ENCODE measurements around the gene SRSF3. TPM values are rescaled to one million over a fixed set of nuclear protein-coding genes. Genes with fewer than 3 reads are reported as not detected.

SRSF3 gene
- total RNA-seq, 1 experiment from 2014 or later, result 297 TPM

DNA sequence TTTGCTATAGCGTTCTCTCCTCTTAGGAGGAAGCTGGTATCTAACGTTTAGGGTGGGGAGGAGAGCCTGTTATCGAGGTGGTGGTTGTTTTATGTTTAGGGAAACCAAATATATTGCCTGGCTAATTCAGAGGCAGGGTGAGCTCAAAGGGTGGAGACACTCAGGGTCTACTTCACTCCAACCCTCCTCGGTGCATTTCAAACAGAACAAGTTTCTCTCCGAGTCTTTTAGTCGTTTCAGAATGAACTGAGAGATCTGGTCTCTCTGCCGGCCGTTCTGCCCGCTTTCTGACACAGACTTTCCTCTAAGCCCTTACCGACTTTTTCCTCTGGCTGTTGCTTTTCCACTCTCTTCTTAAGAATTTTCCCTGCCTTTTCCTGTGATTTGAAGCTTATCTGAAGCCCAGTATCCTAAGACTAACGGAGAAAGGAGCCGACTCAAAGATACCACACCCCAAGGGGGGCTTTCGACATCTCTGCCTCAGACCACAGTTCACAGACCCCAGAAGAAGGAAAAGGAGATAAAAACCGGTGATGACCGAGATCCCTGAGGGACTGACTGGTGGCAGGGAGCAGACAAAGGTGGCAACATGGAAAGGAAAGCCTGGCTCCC is 47.7 kb upstream of the SRSF3 start:
- DNase-seq, result peak; percentile 15
- CTCF ChIA-PET, result interaction anchor here (0.9 kb wide), 1 partner anchor 69 kb away, joined by 4 read pairs; no protein-coding TSS in a partner anchor
- Histone ChIP-seq H3K9ac (ENCODE audit: low read length) (peak overlapping the region; percentile 93), H3K27me3 (ENCODE audit: low read length) (no peaks in the 10 kb centered on the region), H3K4me1 (ENCODE audit: insufficient read depth, low read length) (peaks cover 41% of the 10 kb centered on the region), H3K36me3 (ENCODE audit: low read depth, low read length) (no peaks in the 10 kb centered on the region), H3K9me3 (ENCODE audit: low read length) (no peaks in the 10 kb centered on the region), H4K20me1 (ENCODE audit: low read length) (no peaks in the 10 kb centered on the region), H3K9me2 (replicated peaks; ENCODE audit: low read length) (no peaks in the 10 kb centered on the region), H3K4me3 (ENCODE audit: low read length) (peak overlapping the region; percentile 94), H3F3A (ENCODE audit: low read length, unreplicated experiment) (no peaks in the 10 kb centered on the region), H3K79me2 (ENCODE audit: low read length) (peaks cover 56% of the 10 kb centered on the region), H3K27ac (ENCODE audit: low read length) (peak overlapping the region; percentile 55), H3K4me2 (ENCODE audit: low read length) (peak overlapping the region; percentile 90), H2AFZ (ENCODE audit: low read length) (peak overlapping the region; percentile 99)
- TSS peak; percentile 48 for BruUV-seq (replicated peaks)
- peak; percentile 6 for ATAC-seq
- TF ChIP-seq EZH2 (IDR thresholded peaks at IDR 0.05; ENCODE audit: low read length, unreplicated experiment) (no peak), EZH2phosphoT487 (IDR thresholded peaks at IDR 0.05; ENCODE audit: borderline replicate concordance, low read length) (no peak)
- TF ChIP-seq, protein P1, sequence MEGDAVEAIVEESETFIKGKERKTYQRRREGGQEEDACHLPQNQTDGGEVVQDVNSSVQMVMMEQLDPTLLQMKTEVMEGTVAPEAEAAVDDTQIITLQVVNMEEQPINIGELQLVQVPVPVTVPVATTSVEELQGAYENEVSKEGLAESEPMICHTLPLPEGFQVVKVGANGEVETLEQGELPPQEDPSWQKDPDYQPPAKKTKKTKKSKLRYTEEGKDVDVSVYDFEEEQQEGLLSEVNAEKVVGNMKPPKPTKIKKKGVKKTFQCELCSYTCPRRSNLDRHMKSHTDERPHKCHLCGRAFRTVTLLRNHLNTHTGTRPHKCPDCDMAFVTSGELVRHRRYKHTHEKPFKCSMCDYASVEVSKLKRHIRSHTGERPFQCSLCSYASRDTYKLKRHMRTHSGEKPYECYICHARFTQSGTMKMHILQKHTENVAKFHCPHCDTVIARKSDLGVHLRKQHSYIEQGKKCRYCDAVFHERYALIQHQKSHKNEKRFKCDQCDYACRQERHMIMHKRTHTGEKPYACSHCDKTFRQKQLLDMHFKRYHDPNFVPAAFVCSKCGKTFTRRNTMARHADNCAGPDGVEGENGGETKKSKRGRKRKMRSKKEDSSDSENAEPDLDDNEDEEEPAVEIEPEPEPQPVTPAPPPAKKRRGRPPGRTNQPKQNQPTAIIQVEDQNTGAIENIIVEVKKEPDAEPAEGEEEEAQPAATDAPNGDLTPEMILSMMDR (conservative IDR thresholded peaks at IDR 0.05; ENCODE audit: low read depth, low read length), result no peak
- POLR2A ChIA-PET (ENCODE audit: unreplicated experiment), result interaction anchor here (0.6 kb wide), 2 partner anchors 38 to 46 kb away, joined by 3 to 22 read pairs; no protein-coding TSS in a partner anchor
- intact Hi-C loops (cut with micrococcal nuclease), result loop anchor here (2.0 kb wide), 2 partner anchors 30 to 48 kb away; partner anchors contain the start of gene SRSF3

DNA sequence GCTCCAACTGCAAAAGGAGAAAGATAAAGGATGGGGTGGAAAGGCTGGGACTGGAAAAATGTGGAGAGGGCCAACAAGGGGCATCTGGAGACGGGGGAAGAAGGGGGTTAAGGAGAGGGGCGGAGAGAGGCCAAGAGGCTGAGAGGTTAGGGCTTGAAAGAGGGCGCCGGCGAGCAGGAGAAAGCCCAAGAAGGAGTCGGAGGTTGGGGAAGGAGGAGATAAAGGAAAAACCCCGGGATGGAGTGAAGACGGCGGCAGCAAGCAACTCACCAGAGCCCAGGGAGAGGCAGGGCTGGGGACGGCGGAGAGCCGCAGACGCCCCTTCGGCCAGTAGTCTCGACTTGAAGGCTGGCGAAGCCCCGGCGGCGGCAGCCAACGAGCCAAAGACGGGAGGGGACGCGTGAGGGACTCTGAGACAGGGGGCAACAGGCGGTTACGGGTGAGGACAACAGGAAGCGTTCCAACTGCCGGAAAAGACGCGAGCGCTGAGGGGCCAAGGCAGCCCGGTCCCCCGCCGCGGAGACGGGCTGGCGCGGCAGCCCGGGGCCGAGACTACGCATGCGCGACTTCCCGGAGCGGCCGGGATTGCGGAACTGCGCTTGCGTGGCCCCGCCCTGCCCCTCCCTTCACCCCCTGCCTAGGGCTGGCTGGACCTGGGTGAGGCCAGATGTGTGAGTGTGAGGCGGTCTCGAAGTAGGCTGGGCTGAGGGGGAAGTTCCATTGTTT is 47.1 kb upstream of the SRSF3 start, which contains the start of gene STK38:
Gene STK38 (minus strand): TSS at position 560 of the 726 bp plus-strand sequence. CDS start 7,277 bp downstream, outside the sequence.
- Histone ChIP-seq H3K36me3 (ENCODE audit: low read depth, low read length) (no peaks in the 10 kb centered on the region), H3K9ac (ENCODE audit: low read length) (peak within 1 kb of the TSS; percentile 93), H3K79me2 (ENCODE audit: low read length) (peaks cover 50% of the 10 kb centered on the region), H3K27ac (ENCODE audit: low read length) (peak within 1 kb of the TSS; percentile 55), H2AFZ (ENCODE audit: low read length) (peak within 1 kb of the TSS; percentile 99), H4K20me1 (ENCODE audit: low read length) (no peaks in the 10 kb centered on the region), H3K27me3 (ENCODE audit: low read length) (no peaks in the 10 kb centered on the region), H3F3A (ENCODE audit: low read length, unreplicated experiment) (no peaks in the 10 kb centered on the region), H3K4me1 (ENCODE audit: insufficient read depth, low read length) (peaks cover 34% of the 10 kb centered on the region), H3K4me3 (ENCODE audit: low read length) (peak within 1 kb of the TSS; percentile 94), H3K9me3 (ENCODE audit: low read length) (no peaks in the 10 kb centered on the region), H3K9me2 (replicated peaks; ENCODE audit: low read length) (no peaks in the 10 kb centered on the region), H3K4me2 (ENCODE audit: low read length) (peak within 1 kb of the TSS; percentile 90)
- ATAC-seq, result peak; percentile 91
- CTCF ChIA-PET, result interaction anchor here (0.9 kb wide), 1 partner anchor 68 kb away, joined by 4 read pairs; no protein-coding TSS in a partner anchor
- TF ChIP-seq, protein P1 (conservative IDR thresholded peaks at IDR 0.05; ENCODE audit: low read depth, low read length), result peak; percentile 52
- TF ChIP-seq EZH2phosphoT487 (IDR thresholded peaks at IDR 0.05; ENCODE audit: borderline replicate concordance, low read length), result no peak
- DNase-seq, result peak; percentile 89
- BruUV-seq (replicated peaks), result no TSS peak
- intact Hi-C loops (cut with micrococcal nuclease), result loop anchor here (2.0 kb wide), 2 partner anchors 30 to 48 kb away; partner anchors contain the start of gene SRSF3
- POLR2A ChIA-PET (ENCODE audit: unreplicated experiment), result no interaction called here
